GM21825 (cell line): ENCODE results near the gene ZMYND8.
"Not testable (repeated sequence)": the region's sequence is repeated elsewhere in the genome, so short reads cannot be mapped to it uniquely, and the experiment has no call there.

Source experiments
- ATAC-seq: cut with Tn5 transposase; IDR thresholded peaks from one replicate; pipeline ENCODE4 v1.9.1; 2021; ENCODE audit warnings: mild to moderate bottlenecking, moderate library complexity; ENCODE audit not compliant: unreplicated experiment

Gene ZMYND8

DNA sequence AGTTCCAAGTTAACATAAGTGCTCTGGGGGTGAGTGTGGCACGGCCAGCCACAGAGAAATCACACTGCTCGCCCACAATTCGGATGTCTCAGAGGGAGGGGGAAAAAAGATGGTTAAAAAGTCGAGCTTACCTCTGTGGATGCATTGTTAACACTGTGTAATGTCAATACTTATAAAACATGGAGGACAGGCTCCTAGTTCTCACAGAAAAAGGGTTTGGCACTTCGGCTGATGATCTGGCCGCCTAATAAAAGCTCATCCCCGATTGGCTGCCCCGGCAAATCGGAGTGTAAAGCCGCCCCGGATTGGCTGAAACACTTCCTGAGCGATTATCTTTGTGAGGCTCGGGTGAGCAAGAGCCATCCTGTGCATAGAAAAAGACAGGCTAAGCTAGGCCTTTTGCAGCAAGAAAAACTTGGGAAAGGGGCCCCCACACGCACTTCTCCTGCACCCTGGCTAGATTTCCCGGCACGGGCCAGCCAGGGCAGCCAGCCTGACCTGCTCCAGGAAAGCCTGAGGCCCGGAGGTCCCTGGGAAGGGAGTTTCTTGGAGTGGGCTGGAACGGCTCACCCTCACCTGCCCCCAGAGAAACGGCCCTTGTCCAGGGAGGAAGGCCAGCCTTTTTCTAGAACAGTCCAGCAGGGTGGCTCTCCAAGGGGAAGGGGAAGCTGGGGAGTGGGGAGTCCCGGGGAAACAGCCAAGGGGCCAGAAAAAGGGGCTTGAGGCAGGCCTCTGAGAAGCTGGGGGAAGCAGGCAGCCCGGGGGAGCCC, at the start of gene ZMYND8:
TSS of gene ZMYND8 (minus strand) at position 174 of the 770 bp plus-strand sequence. CDS start at position 145, 29 bp downstream.
- ATAC-seq: peak; percentile 49

DNA sequence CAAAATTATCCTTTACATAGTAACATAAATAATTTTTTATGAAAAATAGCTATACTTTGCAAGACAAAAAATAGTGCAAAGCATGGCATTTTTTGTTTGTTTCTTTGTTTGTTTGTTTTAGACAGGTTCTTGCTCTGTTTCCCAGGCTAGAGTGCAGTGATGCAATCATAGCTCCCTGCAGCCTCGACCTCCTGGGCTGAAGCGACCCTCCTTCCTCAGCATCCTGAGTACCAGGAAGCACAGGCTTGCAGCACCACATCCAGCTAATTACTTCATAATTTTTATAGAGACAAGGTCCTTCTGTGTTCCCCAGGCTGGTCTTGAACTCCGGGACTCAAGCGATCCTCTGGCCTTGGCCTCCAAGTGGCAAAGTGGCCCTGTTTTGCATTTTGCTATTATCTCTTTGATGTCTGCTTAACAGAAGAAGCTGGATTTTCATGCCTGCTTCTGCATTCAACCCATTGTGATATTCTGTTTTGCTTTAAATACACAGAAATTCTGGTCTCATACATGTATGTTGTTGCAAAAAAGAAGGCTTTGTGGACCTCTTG, 49.4 kb upstream of the ZMYND8 start:
- no peak for ATAC-seq

DNA sequence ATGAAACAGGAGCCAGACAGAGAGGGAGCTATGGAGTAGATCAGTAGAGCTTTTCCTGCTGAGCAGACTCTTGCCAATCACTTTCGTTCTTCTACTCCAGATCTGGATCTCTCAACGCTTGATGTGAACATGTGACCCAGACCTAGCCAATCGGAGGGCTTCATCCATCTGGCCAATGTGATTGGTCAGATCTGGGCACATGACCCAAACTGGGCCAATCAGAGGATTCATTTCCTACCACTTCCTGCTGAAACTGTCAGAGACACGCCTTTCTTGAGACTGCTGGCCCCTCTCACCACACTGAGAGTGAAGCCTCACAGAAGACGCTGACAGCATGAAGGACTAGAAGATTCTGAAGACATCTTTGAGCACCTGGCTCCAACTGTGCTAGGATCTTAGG, 44.2 kb upstream of the ZMYND8 start:
- no peak for ATAC-seq

DNA sequence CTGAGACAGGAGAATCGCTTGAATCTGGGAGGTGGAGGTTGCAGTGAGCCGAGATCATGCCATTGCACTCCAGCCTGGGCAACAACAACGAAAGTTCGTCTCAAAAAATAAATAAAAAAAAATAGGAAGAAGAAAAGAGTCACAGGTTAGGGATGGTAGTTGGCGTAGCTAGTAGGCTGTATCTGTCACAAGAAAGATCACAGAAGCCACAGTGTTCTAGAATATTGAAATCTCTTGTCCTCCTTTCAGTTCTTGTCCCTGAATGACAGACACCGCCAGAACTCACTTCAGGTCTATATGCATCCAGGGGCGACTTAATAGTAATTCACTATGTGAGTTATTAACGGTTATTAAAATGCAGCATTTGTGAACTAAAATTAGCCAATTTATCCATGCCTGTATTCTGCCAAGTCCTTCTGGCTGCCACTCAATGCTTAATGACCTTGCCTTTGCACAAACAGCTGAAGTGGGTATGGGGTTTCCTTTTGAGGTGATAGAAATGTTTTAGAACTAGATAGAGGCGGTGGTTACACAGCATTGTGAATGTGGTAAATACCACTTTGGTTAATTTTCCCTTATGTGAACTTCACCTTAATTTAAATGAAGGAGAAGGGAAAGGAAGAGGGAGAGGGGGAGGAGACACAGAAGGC, 41.3 kb upstream of the ZMYND8 start:
- no peak for ATAC-seq

DNA sequence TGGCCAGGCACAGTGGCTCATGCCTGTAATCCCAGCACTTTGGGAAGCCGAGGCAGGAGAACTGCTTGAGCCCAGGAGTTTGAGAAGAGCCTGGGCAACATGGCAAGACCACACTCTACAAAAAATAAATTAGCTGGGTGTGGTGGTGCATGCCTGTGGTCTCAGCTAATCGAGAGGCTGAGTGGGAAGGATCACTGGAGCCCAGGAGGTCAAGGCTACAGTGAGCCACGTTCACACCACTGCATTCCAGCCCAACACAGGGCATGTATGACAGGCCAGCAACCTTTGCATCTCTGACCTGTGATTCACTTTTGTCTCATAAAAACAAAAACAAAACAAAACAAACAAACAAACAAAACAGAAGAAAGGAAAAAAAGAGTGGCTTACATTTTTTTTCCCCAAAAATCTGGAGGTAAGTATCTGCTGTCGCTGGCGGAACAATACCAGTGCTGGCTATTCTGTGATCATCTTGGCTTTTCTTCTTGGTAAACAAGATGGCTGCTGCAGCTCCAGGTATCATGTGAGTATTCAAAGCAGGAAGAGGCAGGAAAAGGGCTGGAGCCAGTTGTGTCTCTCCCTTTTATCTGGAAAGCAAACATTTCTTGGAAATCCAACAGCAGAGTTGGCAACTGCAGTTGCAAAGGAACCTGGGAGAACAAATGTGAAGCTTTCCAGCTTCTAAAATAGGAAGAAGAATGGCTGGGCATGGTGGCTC, 40.4 kb upstream of the ZMYND8 start:
- no peak for ATAC-seq

DNA sequence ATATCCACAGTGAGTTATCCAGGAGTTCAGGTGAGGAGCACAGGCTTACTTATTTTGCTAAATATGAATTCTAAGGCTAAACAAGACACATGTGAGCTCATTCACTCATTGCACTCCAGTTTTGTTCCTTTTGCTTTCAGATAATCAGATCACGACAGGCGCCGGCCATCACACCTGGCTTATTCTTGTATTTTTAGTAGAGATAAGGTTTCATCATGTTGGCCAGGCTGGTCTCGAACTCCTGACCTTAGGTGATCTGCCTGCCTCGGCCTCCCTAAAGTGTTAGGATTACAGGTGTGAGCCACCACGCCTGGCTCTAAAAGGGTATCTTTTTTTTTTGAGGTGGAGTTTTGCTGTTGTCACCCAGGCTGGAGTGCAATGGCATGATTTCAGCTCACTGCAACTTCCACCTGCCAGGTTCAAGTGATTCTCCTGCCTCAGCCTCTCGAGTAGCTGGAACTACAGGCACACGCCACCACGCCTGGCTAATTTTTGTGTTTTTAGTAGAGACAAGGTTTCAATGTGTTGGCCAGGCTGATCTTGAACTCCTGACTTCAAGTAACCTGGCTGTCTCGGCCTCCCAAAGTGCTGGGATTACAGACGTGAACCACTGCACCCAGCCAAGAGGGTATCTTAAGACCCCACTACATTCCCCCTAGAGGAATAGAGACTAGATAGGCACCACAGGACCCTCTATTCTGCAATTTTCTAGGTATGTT, 37.5 kb upstream of the ZMYND8 start:
- not testable (repeated sequence) for ATAC-seq

DNA sequence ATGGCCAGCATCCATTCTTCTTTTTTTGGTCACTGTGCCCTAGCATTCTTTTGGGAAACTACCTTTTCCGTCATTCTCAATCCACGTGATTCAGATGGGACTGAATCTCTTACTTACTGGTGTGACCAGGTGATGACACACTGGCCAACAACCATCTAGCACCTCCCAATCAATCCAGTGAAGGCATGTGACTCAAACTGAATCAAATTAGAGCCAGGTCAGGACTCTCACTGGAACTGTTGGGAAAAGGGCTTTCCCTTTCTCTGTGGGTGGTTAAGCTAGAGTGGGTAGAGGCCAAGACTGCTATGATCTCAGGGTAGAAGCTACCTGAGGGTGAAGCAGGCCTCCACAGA, 36.2 kb upstream of the ZMYND8 start:
- ATAC-seq: no peak

DNA sequence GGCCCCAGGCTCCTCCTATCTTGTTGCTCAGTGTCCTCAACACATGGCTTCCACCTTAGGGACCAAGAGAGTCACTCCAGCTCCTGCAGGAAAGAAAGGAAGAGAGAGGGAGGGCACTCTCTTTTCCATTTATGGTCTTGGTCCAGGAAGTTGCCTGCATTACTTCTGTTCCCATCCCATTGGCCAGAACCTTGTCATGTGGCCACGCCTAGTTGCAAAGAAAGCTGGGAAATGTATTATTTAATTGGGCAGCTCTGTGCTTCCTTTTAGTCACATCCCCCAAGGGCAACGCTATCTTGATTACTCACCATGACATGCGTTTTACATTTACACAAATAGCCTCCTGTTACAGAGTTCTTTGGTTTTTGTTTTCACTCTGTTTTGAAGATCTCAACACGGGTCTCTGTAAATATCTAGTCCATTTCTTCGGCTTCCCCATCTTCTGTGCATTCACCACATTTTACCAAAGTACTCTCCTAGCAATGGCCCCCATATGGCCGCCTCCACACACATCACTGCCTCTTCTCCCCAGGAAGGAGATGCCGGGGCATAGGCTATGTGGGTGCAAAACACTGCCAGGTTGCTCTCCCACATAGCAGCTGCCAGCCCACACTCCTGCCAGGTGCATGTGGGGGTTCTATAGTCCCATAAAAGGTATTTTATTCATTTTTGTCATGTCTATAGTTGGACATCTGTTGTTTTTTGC, 35.7 kb upstream of the ZMYND8 start:
- ATAC-seq: no peak

DNA sequence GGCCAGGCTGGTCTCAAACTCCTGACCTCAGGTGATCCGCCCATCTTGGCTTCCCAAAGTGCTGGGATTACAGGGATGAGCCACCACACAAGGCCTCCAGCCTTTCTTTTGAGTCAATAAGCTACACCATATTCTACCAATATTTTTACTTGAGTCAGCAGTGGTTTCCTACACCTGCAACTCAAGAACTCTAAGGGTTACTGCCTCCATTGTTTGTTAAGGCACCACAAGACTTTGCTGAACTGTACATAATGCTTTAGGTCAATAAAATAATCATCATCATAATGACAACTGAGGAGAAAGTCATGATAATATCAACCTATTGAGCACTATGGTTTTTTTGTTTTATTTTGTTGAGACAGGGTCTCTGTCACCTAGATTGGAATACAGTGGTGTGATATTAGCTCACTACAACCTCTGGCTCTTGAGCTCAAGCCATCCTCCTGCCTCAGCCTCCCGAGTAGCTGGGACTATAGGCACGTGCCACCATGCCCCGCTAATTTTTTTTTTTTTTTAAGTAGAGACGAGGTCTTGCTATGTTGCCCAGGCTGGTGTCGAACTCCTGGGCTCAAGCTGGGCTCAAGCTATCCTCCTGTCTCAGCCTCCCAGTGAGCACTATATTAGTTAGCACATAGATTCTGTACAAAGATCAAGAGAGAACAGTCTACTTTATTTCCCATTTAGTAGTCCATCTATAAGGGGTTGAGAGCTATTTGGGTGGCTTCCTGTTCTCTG, 34.9 kb upstream of the ZMYND8 start:
- no peak for ATAC-seq

DNA sequence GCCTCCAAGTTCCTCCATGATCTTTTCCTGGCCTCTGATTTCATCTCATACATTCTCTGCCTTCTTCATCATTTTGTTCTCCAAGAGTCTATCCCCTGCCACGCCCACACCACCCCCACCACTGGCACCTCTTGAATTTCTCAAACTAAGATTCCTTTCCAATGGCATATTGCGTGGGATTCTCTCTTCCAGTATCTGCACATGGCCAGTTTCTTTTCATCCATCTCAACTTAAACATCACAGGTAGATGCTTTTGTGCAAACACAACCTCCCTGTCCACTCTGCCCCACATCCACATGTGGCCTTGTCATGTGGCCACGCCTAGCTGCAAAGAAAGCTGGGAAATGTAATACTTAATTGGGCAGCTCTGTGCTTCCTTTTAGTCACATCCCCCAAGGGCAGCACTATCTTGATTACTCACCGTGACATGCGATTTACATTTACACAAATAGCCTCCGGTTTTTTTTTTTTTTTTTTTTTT, 33.4 kb upstream of the ZMYND8 start:
- no peak for ATAC-seq

DNA sequence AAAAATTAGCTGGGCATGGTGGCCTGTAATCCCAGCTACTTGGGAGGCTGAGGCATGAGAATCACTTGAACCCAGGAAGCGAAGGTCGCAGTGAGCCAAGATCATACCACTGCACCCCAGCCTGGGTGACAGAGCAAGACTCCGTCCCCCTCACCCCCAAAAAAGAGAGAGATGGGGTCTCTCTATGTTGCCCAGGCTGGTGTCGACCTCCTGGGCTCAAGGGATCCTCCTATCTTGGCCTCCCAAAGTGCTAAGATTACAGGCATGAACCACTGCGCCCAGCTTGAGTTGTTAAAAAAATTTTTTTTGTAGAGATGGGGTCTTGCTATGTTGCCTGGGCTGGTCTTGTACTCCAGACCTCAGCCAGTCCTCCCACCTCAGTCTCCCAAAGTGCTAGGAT, 29.5 kb upstream of the ZMYND8 start:
- not testable (repeated sequence) for ATAC-seq

DNA sequence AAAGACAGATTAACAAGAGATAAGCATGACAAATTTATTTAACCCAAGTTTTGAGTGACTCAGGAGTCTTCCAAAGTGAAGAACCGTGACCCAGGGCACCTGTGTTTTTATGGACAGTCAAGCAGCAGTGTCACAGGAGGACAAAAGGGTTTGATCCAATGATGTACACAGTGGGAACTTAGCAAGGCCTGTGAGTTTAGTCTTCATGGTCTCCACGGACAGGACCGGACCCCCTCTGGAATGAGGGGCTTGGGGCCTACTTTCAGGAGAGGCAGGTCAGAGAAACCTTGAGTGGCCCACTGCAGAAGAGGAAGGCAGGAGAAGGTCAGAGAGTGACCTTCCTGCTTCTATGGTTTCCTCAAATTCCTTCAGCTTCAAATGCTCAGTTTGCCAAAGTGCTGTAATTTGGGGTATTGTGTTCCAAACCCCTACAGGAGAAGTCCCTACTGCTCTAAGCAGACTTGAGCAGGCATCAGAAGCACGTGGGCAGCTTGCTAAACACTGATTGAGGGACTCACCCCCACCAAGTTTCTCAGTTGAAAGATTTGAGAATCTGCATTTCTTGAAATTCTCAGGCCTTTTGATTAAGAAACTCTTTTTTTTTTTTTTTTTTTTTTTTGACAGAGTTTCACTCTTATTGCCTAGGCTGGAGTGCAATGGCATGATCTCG, 26.4 kb upstream of the ZMYND8 start:
- ATAC-seq: no peak

DNA sequence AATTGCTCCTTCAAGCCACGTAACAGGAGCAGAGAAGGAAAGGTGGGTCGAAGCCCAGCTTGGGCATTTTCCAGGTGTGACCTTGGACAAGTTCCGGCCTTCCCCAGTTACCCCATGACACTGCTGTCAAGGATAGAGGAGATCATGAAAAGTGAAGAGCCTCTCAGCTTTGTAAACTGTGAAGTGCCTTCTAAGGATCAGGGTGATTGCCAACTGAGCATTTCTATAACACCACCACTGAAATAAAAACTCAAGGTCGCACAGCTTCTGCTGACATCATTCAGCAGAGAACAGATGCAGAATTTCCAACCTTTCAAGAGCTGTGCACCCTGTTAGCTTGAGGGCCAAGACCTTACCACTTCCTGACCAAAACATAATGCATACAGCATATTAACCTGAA, 24.0 kb upstream of the ZMYND8 start:
- ATAC-seq: no peak

DNA sequence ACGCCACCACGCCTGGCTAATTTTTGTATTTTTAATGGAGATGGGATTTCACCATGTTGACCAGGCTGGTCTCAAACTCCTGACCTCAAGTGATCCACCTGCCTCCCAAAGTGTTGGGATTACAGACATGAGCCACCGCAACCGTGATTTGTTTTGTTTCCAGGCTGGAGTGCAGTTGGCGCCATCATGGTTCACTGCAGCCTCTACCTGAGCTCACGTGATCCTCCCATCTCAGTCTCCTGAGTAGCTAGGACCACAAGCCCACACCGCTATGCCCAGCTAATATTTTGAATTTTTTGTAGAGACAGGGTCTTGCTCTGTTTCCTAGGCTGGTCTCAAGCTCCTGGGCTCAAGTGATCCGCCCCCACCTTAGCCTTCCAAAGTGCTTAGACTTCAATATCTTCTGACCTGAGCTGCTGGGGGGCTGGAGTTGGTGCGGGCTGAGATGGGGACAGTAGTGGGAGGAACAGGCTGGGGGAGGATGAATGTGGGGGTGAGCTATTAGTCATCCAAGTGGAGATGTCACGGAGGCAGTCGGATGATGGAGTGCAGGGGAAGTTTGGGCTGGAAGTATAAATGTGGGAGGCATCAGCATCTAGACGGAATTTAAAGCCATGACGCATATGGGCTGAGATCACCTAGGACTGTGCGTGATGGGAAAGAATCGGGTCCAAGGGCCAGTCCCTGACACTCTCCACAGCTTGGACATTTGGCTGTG, 23.1 kb upstream of the ZMYND8 start:
- ATAC-seq: no peak

DNA sequence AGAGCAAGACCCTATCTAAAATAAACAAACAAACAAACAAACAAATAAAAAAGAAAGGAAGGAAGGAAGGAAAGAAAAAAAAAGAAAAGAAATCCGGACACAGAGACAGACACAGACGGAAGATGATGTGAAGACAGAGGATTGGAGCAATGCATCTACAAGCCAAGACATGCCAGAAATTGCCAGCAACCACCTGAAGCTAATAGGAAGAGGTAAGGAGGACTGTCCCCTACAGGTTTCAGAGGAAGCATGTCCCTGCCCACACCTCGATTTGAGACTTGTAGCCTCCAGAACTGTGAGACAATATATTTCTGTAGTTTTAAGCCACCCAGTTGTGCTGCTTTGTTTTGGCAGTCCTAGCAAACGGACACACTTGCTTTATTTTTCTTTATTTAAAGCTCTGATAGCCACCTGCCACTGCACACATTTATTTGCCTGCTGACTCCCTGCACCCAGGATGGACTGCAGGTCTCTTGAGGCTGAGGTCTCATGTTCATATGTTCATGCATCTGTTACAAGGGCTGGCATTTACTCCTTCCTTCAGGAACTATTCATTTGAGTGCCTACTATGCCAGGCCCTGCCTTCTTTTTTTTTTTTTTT, 20.7 kb upstream of the ZMYND8 start:
- ATAC-seq: no peak

DNA sequence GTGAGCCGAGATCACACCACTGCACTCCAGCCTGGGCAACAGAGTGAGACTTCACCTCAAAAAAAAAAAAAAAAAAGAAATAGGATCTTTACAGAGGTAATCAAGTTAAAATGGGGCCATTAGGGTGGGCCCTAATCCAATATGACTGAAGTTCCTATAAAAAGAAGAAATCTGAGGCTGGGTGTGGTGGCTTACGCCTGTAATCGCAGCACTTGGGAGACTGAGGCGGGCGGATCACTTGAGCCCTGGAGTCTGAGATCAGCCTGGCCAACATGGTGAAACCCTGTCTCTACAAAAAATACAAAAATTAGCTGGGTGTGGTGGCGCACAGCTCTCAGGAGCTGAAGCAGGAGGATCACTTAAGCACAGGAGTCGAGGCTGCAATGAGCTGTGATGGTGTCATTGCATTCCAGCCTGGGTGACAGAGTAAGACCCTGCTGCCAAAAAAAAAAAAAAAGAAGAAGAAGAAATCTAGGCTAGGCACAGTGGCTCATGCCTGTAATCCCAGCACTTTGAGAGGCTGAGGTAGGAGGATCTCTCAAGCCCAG, 19.7 kb upstream of the ZMYND8 start:
- ATAC-seq: not testable (repeated sequence)

DNA sequence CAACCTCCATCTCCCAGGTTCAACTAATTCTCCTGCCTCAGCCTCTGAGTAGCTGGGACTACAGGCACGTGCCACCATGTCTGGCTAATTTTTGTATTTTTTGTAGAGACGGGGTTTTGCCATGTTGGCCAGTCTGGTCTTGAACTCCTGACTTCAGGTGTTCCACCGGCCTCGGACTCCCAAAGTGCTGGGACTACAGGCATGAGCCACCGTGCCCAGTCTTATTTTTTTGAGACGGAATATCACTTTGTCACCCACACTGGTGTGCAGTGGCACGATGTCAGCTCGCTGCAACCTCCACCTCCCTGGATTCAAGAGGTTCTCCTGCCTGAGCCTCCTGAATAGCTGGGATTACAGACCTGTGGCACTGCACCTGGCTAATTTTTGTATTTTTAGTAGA, 17.6 kb upstream of the ZMYND8 start:
- ATAC-seq: not testable (repeated sequence)
